ENCODE results near the gene GSN. TPM values are rescaled to one million over a fixed set of nuclear protein-coding genes. Genes with fewer than 3 reads are reported as not detected.

GSN gene
- total and polyA plus RNA-seq, 9 of the 15 experiments (the other 6 are each of a cell fraction or from before 2014, with no cell fraction given), result 0.39 to 16.6 (median 8.2) TPM

DNA sequence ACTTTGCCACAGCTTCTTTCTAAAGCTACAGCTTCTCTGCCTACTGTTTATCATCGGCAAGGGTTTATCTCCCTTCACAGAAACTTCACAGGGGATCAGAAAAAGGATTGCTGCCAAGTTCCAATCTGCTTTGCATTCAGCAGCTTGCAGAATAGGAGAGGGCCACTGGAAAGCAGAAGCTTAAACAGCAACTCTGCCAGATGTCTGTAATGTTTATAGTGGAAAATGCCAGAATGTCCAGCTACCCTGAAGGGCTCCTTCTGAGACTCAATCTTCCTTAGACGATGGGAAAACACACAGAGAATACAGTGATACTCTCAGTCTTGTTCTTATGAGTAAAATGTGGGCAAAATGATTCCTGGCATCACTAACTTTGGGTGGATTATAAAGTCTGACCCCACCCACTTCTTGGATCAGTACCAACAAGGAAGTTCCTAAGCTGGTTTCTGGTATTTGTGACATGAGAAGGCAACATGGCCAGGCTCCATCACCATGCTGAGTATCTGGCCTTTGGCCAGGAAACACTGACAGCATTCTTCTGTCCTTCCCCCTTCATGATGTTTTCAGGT is 83.1 kb downstream of the GSN start (continued):
- TF ChIP-seq, protein P1, sequence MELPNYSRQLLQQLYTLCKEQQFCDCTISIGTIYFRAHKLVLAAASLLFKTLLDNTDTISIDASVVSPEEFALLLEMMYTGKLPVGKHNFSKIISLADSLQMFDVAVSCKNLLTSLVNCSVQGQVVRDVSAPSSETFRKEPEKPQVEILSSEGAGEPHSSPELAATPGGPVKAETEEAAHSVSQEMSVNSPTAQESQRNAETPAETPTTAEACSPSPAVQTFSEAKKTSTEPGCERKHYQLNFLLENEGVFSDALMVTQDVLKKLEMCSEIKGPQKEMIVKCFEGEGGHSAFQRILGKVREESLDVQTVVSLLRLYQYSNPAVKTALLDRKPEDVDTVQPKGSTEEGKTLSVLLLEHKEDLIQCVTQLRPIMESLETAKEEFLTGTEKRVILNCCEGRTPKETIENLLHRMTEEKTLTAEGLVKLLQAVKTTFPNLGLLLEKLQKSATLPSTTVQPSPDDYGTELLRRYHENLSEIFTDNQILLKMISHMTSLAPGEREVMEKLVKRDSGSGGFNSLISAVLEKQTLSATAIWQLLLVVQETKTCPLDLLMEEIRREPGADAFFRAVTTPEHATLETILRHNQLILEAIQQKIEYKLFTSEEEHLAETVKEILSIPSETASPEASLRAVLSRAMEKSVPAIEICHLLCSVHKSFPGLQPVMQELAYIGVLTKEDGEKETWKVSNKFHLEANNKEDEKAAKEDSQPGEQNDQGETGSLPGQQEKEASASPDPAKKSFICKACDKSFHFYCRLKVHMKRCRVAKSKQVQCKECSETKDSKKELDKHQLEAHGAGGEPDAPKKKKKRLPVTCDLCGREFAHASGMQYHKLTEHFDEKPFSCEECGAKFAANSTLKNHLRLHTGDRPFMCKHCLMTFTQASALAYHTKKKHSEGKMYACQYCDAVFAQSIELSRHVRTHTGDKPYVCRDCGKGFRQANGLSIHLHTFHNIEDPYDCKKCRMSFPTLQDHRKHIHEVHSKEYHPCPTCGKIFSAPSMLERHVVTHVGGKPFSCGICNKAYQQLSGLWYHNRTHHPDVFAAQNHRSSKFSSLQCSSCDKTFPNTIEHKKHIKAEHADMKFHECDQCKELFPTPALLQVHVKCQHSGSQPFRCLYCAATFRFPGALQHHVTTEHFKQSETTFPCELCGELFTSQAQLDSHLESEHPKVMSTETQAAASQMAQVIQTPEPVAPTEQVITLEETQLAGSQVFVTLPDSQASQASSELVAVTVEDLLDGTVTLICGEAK (IDR thresholded peaks at IDR 0.05), result no peak
- TF ChIP-seq, protein P1 (CRISPR knock-in tag; IDR thresholded peaks at IDR 0.05), result no peak
- TF ChIP-seq, protein P2, sequence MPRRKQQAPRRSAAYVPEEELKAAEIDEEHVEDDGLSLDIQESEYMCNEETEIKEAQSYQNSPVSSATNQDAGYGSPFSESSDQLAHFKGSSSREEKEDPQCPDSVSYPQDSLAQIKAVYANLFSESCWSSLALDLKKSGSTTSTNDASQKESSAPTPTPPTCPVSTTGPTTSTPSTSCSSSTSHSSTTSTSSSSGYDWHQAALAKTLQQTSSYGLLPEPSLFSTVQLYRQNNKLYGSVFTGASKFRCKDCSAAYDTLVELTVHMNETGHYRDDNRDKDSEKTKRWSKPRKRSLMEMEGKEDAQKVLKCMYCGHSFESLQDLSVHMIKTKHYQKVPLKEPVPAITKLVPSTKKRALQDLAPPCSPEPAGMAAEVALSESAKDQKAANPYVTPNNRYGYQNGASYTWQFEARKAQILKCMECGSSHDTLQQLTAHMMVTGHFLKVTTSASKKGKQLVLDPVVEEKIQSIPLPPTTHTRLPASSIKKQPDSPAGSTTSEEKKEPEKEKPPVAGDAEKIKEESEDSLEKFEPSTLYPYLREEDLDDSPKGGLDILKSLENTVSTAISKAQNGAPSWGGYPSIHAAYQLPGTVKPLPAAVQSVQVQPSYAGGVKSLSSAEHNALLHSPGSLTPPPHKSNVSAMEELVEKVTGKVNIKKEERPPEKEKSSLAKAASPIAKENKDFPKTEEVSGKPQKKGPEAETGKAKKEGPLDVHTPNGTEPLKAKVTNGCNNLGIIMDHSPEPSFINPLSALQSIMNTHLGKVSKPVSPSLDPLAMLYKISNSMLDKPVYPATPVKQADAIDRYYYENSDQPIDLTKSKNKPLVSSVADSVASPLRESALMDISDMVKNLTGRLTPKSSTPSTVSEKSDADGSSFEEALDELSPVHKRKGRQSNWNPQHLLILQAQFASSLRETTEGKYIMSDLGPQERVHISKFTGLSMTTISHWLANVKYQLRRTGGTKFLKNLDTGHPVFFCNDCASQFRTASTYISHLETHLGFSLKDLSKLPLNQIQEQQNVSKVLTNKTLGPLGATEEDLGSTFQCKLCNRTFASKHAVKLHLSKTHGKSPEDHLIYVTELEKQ (CRISPR knock-in tag; IDR thresholded peaks at IDR 0.05), result no peak
- 0 out of 2 replicates have a peak, but pooled peaks have one; percentile 20 for TF ChIP-seq PML (IDR thresholded peaks at IDR 0.05; ENCODE audit: low read length)
- peak; percentile 19 for TF ChIP-seq CCNT2 (IDR thresholded peaks at IDR 0.05; ENCODE audit: borderline replicate concordance, extremely low read depth, insufficient read length, low read depth, low read length)
- TF ChIP-seq DPF2 (IDR thresholded peaks at IDR 0.05), result 0 out of 2 replicates have a peak, but pooled peaks have one; percentile 49

All from K562 (cell line).